ENCODE data around the gene NTM.

Gene NTM

GRCh38 chr11:132187814-132188213 lies 817.4 kb downstream of the NTM start:
- no peak overlapping the region for H3K9ac ChIP-seq (ENCODE audit: low read depth in 1 of 2, low read length in 2 of 2)
- no peaks in the 10 kb centered on the region for H3K36me3 ChIP-seq (ENCODE audit: control insufficient read depth in 1 of 2, insufficient read depth in 2 of 2, low read length in 2 of 2)
- no peaks in the 10 kb centered on the region for H3K9me3 ChIP-seq (ENCODE audit: control insufficient read depth in 1 of 2, low read length in 2 of 2)
- no peaks in the 10 kb centered on the region for H3K27me3 ChIP-seq (ENCODE audit: control insufficient read depth in 1 of 2, insufficient read depth in 2 of 2, low read length in 2 of 2)
- no peak overlapping the region for H3K27ac ChIP-seq (ENCODE audit: low read depth, low read length)
- H3K4me1 ChIP-seq (ENCODE audit: control insufficient read depth in 1 of 2, insufficient read depth in 2 of 2, low read length in 2 of 2) = no peaks in the 10 kb centered on the region
- no peak overlapping the region for H3K4me3 ChIP-seq (ENCODE audit: low read depth in 1 of 2, low read length in 2 of 2)

- no peak overlapping the region for H3K9ac ChIP-seq (ENCODE audit: low read depth in 1 of 2, low read length in 2 of 2)
- no peak overlapping the region for H3K4me3 ChIP-seq (ENCODE audit: low read depth in 1 of 2, low read length in 2 of 2)
- H3K36me3 ChIP-seq (ENCODE audit: control insufficient read depth in 1 of 2, insufficient read depth in 2 of 2, low read length in 2 of 2) = no peaks in the 10 kb centered on the region
- no peak overlapping the region for H3K27ac ChIP-seq (ENCODE audit: low read depth, low read length)
- no peaks in the 10 kb centered on the region for H3K27me3 ChIP-seq (ENCODE audit: control insufficient read depth in 1 of 2, insufficient read depth in 2 of 2, low read length in 2 of 2)
- H3K4me1 ChIP-seq (ENCODE audit: control insufficient read depth in 1 of 2, insufficient read depth in 2 of 2, low read length in 2 of 2) = no peaks in the 10 kb centered on the region
- no peaks in the 10 kb centered on the region for H3K9me3 ChIP-seq (ENCODE audit: control insufficient read depth in 1 of 2, low read length in 2 of 2)
These were observed 826.5 kb downstream of the NTM start for GRCh38 chr11:132196928-132197327.

GRCh38 chr11:132200353-132200936 lies 830.0 kb downstream of the NTM start:
- no peaks in the 10 kb centered on the region for H3K36me3 ChIP-seq (ENCODE audit: control insufficient read depth in 1 of 2, insufficient read depth in 2 of 2, low read length in 2 of 2)
- H3K9ac ChIP-seq (ENCODE audit: low read depth in 1 of 2, low read length in 2 of 2) = no peak overlapping the region
- H3K4me1 ChIP-seq (ENCODE audit: control insufficient read depth in 1 of 2, insufficient read depth in 2 of 2, low read length in 2 of 2) = no peaks in the 10 kb centered on the region
- H3K9me3 ChIP-seq (ENCODE audit: control insufficient read depth in 1 of 2, low read length in 2 of 2) = no peaks in the 10 kb centered on the region
- no peak overlapping the region for H3K27ac ChIP-seq (ENCODE audit: low read depth, low read length)
- peaks cover 0 to 2% of the 10 kb centered on the region in 2 donors for H3K27me3 ChIP-seq (ENCODE audit: control insufficient read depth in 1 of 2, insufficient read depth in 2 of 2, low read length in 2 of 2)
- no peak overlapping the region for H3K4me3 ChIP-seq (ENCODE audit: low read depth in 1 of 2, low read length in 2 of 2)

GRCh38 chr11:132202621-132203020 lies 832.2 kb downstream of the NTM start:
- no peak overlapping the region for H3K27ac ChIP-seq (ENCODE audit: low read depth, low read length)
- H3K27me3 ChIP-seq (ENCODE audit: control insufficient read depth in 1 of 2, insufficient read depth in 2 of 2, low read length in 2 of 2) = peaks cover 0 to 2% of the 10 kb centered on the region in 2 donors
- H3K4me1 ChIP-seq (ENCODE audit: control insufficient read depth in 1 of 2, insufficient read depth in 2 of 2, low read length in 2 of 2) = no peaks in the 10 kb centered on the region
- no peak overlapping the region for H3K9ac ChIP-seq (ENCODE audit: low read depth in 1 of 2, low read length in 2 of 2)
- H3K4me3 ChIP-seq (ENCODE audit: low read depth in 1 of 2, low read length in 2 of 2) = no peak overlapping the region
- H3K9me3 ChIP-seq (ENCODE audit: control insufficient read depth in 1 of 2, low read length in 2 of 2) = no peaks in the 10 kb centered on the region
- no peaks in the 10 kb centered on the region for H3K36me3 ChIP-seq (ENCODE audit: control insufficient read depth in 1 of 2, insufficient read depth in 2 of 2, low read length in 2 of 2)

- H3K36me3 ChIP-seq (ENCODE audit: control insufficient read depth in 1 of 2, insufficient read depth in 2 of 2, low read length in 2 of 2) = no peaks in the 10 kb centered on the region
- H3K27ac ChIP-seq (ENCODE audit: low read depth, low read length) = no peak overlapping the region
- no peaks in the 10 kb centered on the region for H3K4me1 ChIP-seq (ENCODE audit: control insufficient read depth in 1 of 2, insufficient read depth in 2 of 2, low read length in 2 of 2)
- H3K9me3 ChIP-seq (ENCODE audit: control insufficient read depth in 1 of 2, low read length in 2 of 2) = no peaks in the 10 kb centered on the region
- H3K9ac ChIP-seq (ENCODE audit: low read depth in 1 of 2, low read length in 2 of 2) = no peak overlapping the region
- no peak overlapping the region for H3K4me3 ChIP-seq (ENCODE audit: low read depth in 1 of 2, low read length in 2 of 2)
- peaks cover 0 to 2% of the 10 kb centered on the region in 2 donors for H3K27me3 ChIP-seq (ENCODE audit: control insufficient read depth in 1 of 2, insufficient read depth in 2 of 2, low read length in 2 of 2)
These were observed 834.6 kb downstream of the NTM start for GRCh38 chr11:132205006-132205405.

GRCh38 chr11:132205496-132205895 lies 835.1 kb downstream of the NTM start:
- no peak overlapping the region for H3K4me3 ChIP-seq (ENCODE audit: low read depth in 1 of 2, low read length in 2 of 2)
- H3K27me3 ChIP-seq (ENCODE audit: control insufficient read depth in 1 of 2, insufficient read depth in 2 of 2, low read length in 2 of 2) = peaks cover 0 to 2% of the 10 kb centered on the region in 2 donors
- H3K9ac ChIP-seq (ENCODE audit: low read depth in 1 of 2, low read length in 2 of 2) = no peak overlapping the region
- no peaks in the 10 kb centered on the region for H3K4me1 ChIP-seq (ENCODE audit: control insufficient read depth in 1 of 2, insufficient read depth in 2 of 2, low read length in 2 of 2)
- no peak overlapping the region for H3K27ac ChIP-seq (ENCODE audit: low read depth, low read length)
- H3K9me3 ChIP-seq (ENCODE audit: control insufficient read depth in 1 of 2, low read length in 2 of 2) = no peaks in the 10 kb centered on the region
- H3K36me3 ChIP-seq (ENCODE audit: control insufficient read depth in 1 of 2, insufficient read depth in 2 of 2, low read length in 2 of 2) = no peaks in the 10 kb centered on the region

GRCh38 chr11:132206993-132207392 lies 836.6 kb downstream of the NTM start:
- Histone ChIP-seq H3K27me3 (ENCODE audit: control insufficient read depth in 1 of 2, insufficient read depth in 2 of 2, low read length in 2 of 2) (peaks cover 0 to 2% of the 10 kb centered on the region in 2 donors), H3K4me1 (ENCODE audit: control insufficient read depth in 1 of 2, insufficient read depth in 2 of 2, low read length in 2 of 2) (no peaks in the 10 kb centered on the region), H3K27ac (ENCODE audit: low read depth, low read length) (no peak overlapping the region)

GRCh38 chr11:132208477-132209055 lies 838.2 kb downstream of the NTM start:
- Histone ChIP-seq H3K9me3 (ENCODE audit: control insufficient read depth in 1 of 2, low read length in 2 of 2) (no peaks in the 10 kb centered on the region), H3K4me3 (ENCODE audit: low read depth in 1 of 2, low read length in 2 of 2) (no peak overlapping the region), H3K27ac (ENCODE audit: low read depth, low read length) (no peak overlapping the region), H3K27me3 (ENCODE audit: control insufficient read depth in 1 of 2, insufficient read depth in 2 of 2, low read length in 2 of 2) (peaks cover 0 to 2% of the 10 kb centered on the region in 2 donors), H3K4me1 (ENCODE audit: control insufficient read depth in 1 of 2, insufficient read depth in 2 of 2, low read length in 2 of 2) (no peaks in the 10 kb centered on the region), H3K36me3 (ENCODE audit: control insufficient read depth in 1 of 2, insufficient read depth in 2 of 2, low read length in 2 of 2) (no peaks in the 10 kb centered on the region), H3K9ac (ENCODE audit: low read depth in 1 of 2, low read length in 2 of 2) (no peak overlapping the region)

More at GRCh38 chr11:132206993-132207392, 836.6 kb downstream of the NTM start:
- no peak overlapping the region for H3K9ac ChIP-seq (ENCODE audit: low read depth in 1 of 2, low read length in 2 of 2)
- H3K36me3 ChIP-seq (ENCODE audit: control insufficient read depth in 1 of 2, insufficient read depth in 2 of 2, low read length in 2 of 2) = no peaks in the 10 kb centered on the region
- no peaks in the 10 kb centered on the region for H3K9me3 ChIP-seq (ENCODE audit: control insufficient read depth in 1 of 2, low read length in 2 of 2)
- no peak overlapping the region for H3K4me3 ChIP-seq (ENCODE audit: low read depth in 1 of 2, low read length in 2 of 2)

- no peaks in the 10 kb centered on the region for H3K9me3 ChIP-seq (ENCODE audit: control insufficient read depth in 1 of 2, low read length in 2 of 2)
- H3K4me1 ChIP-seq (ENCODE audit: control insufficient read depth in 1 of 2, insufficient read depth in 2 of 2, low read length in 2 of 2) = no peaks in the 10 kb centered on the region
- no peak overlapping the region for H3K9ac ChIP-seq (ENCODE audit: low read depth in 1 of 2, low read length in 2 of 2)
- H3K27me3 ChIP-seq (ENCODE audit: control insufficient read depth in 1 of 2, insufficient read depth in 2 of 2, low read length in 2 of 2) = no peaks in the 10 kb centered on the region
- no peak overlapping the region for H3K27ac ChIP-seq (ENCODE audit: low read depth, low read length)
- no peak overlapping the region for H3K4me3 ChIP-seq (ENCODE audit: low read depth in 1 of 2, low read length in 2 of 2)
- no peaks in the 10 kb centered on the region for H3K36me3 ChIP-seq (ENCODE audit: control insufficient read depth in 1 of 2, insufficient read depth in 2 of 2, low read length in 2 of 2)
These were observed 841.1 kb downstream of the NTM start for GRCh38 chr11:132211479-132211878.

GRCh38 chr11:132217856-132218255 lies 847.4 kb downstream of the NTM start:
- Histone ChIP-seq H3K9me3 (ENCODE audit: control insufficient read depth in 1 of 2, low read length in 2 of 2) (no peaks in the 10 kb centered on the region), H3K4me1 (ENCODE audit: control insufficient read depth in 1 of 2, insufficient read depth in 2 of 2, low read length in 2 of 2) (no peaks in the 10 kb centered on the region), H3K9ac (ENCODE audit: low read depth in 1 of 2, low read length in 2 of 2) (no peak overlapping the region), H3K27ac (ENCODE audit: low read depth, low read length) (no peak overlapping the region), H3K27me3 (ENCODE audit: control insufficient read depth in 1 of 2, insufficient read depth in 2 of 2, low read length in 2 of 2) (no peaks in the 10 kb centered on the region), H3K4me3 (ENCODE audit: low read depth in 1 of 2, low read length in 2 of 2) (no peak overlapping the region), H3K36me3 (ENCODE audit: control insufficient read depth in 1 of 2, insufficient read depth in 2 of 2, low read length in 2 of 2) (no peaks in the 10 kb centered on the region)
